Stomach (tissue), 4 donors: ENCODE results near the gene C1QTNF5.

Experiments used
- CTCF ChIP-seq, 7 experiments: fragments of 450-650 bp in 4 of 7; fragments of 200-600 bp in 3 of 7; sonication (generic) in 3 of 7; IDR thresholded peaks; one replicate each; pipeline ENCODE4 v1.5.1; 2016 to 2019; ENCODE audit warnings: antibody characterized with exemption in 7 of 7, control low read depth in 2 of 7, mild to moderate bottlenecking in 1 of 7
- POLR2A ChIP-seq, 4 donors: fragments of 450-650 bp; IDR thresholded peaks; one replicate each; pipeline ENCODE4 v1.6.1; 2016; ENCODE audit warnings: antibody characterized with exemption in 4 of 4, control low read depth in 2 of 4, mild to moderate bottlenecking in 1 of 4, moderate library complexity in 1 of 4

- TF ChIP-seq POLR2A (IDR thresholded peaks at IDR 0.05) (peak in 1 of 4 donors; percentile 21), CTCF (IDR thresholded peaks at IDR 0.05) (peak in 5 of 7 experiments; percentile 84 to 93 (median 92))
These were observed 40.7 kb upstream of the C1QTNF5 start, which contains the start of gene USP2 for GRCh38 chr11:119381181-119381988.
